GM12873 (cell line): ENCODE measurements around the gene RAVER2.

Experiments used
- TF ChIP-seq, protein P1 (sequence below): IDR thresholded peaks from 2 replicates; pipeline ENCODE4 v1.5.1; 2012; ENCODE audit warnings: low read depth, mild to moderate bottlenecking, moderate library complexity, low read length, control low read depth; ENCODE audit not compliant: insufficient read depth; ENCODE audit errors: missing control alignments

Gene RAVER2

DNA sequence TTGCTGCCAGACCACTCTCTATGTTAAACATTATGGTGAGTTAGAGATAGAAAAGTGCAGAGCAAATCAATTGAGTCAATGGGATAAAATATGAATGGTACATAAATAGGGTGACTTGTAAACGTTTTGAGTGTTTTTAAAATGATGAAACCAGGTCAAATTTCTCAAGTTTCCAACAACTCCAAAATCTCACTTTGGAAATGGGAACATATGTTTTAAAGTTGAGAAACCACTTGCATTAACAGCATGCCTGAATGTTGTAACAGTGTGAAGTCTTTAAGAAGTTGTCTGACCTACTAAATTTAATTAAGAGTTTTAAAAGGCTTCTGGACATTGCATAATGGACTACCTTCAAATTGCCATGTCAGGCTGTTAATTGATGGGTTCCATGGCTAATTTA lies 33.6 kb upstream of the RAVER2 start:
- TF ChIP-seq, protein P1, sequence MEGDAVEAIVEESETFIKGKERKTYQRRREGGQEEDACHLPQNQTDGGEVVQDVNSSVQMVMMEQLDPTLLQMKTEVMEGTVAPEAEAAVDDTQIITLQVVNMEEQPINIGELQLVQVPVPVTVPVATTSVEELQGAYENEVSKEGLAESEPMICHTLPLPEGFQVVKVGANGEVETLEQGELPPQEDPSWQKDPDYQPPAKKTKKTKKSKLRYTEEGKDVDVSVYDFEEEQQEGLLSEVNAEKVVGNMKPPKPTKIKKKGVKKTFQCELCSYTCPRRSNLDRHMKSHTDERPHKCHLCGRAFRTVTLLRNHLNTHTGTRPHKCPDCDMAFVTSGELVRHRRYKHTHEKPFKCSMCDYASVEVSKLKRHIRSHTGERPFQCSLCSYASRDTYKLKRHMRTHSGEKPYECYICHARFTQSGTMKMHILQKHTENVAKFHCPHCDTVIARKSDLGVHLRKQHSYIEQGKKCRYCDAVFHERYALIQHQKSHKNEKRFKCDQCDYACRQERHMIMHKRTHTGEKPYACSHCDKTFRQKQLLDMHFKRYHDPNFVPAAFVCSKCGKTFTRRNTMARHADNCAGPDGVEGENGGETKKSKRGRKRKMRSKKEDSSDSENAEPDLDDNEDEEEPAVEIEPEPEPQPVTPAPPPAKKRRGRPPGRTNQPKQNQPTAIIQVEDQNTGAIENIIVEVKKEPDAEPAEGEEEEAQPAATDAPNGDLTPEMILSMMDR: no peak

DNA sequence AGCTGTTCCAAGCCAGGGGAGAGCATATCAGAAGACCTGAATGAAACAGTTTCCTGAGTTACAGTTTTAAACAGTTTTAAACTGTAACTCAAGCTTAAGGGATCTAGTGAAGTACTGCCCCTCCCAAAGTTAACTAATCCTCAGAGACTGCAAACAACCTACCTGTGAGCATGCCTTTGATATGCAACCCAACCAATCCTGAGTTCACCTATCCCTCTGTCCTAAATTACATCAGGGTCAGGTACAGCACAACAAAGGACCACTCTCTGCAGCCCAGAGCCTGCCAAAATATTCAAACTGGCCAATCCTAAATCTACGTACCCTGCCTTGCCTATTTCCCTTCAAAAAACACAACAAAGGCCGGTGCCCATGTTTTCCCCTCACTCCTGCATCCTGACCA lies 32.8 kb upstream of the RAVER2 start:
- TF ChIP-seq, protein P1: no peak

DNA sequence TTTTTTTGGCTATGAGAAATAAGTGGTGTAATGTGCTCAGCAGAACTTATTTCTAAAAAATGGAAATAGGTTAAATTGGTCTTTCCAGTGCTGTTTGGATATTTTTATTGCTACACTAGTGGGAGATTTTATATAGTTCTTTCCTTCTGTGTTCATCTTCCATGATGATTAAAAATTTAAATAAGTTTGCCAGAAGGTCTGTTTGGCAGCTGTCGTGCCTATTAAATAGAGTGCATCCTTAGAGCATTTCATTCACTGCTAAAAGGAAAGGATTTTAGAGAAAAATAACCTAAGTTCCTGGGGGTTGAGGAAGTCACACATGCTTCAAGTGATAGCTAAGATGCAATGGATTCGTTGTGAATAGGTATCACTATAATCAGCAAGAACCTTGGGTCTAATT lies 29.7 kb upstream of the RAVER2 start:
- TF ChIP-seq, protein P1: no peak

DNA sequence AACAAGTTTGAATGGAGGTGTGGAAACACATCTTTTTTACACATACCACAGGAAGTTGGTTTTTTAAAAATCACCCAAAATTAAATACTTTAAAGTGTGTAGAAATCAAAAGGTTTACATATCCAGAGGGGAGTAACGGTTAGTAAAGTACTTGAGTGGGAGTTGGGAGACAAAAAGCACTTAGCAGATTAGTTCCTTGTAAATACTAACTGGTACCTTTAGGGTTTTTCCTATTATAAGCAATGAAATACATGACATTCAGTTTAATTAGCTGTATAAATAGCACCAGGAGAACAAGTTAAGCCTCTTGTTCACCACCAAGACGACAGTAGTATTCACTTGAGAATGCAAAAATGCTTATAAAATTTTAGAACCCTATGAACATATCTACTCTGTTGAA lies 23.7 kb upstream of the RAVER2 start:
- TF ChIP-seq, protein P1: no peak

DNA sequence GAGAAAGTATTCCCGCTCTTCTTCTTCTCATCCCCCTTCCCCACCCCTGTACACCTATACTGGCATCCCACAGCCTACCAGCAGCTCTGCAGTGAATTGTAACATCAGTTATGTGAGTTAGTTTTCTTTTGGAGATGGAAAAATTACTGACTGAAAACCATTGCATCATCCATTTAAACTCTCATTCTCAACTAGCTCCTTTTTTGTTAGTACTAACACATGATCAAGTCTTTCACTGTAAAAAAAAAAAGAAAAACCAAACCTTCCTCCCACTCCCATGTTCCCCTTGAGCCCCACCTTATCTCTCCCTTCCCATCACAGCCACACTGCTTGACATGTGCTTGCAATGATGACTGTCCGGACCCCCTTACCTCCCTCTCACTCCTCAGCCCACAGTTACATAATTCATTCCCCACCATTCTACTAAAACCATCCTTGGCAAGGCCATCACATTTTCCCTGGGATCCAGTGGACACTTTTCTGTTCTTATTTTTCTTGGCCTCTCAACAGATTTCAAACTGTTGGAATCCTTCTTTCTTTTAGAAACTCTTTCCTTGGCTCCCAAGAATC lies 23.2 kb upstream of the RAVER2 start:
- TF ChIP-seq, protein P1: no peak

DNA sequence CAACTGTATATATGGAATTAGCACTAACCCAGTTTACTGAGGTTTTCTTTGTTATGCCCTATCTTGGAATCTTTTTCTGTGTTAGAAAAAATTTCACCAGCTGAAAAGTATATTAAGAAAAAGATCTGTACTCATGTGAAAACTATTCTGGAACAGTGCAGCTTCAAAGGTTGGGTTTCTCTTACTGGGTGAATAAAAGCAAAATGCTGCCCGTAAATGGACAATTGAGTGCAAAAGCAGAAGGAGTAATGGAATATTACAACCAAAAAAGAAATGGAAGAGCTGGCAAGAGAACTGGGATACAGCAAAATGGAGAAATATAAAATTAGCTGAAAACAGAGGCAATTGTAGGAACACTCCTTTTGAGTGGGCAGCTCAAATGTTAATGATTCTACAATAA lies 17.0 kb upstream of the RAVER2 start:
- TF ChIP-seq, protein P1: no peak

DNA sequence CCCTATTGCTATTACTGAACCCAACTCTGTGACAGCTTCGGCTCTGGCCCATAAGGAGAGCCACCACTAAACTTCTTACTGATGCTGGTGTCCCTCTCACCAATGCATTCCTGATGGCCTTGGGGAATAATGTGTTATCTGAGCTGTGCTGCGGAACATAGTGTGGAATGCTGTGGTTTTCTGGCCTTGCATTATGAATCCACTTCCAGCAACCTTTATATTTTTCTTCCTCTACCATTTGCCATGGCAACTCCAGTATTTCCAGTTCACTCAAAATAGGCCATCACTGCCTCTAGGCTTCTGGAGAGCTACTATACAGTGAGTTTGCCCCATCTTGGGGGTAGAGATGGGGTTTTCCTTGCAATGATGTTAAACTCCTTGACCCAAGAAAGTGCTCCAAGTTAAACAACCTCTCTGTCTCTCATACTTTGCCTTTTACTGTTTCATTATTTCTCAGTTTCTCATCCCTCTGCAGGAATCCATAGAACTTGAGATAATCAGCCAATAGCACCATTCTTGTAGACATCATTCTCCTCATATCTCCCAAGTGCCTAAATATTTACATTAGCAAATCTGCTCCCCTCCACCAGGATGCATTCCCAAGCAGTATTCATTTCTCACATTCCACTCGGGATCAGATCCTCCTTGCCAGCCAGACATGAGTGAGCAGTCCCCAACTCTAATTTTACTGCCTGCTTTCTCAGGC lies 11.1 kb upstream of the RAVER2 start:
- TF ChIP-seq, protein P1: no peak
